Epidermal melanocyte (primary cell): Measurements from ENCODE around the gene MUC4.
"Not testable (repeated sequence)": the region's sequence is repeated elsewhere in the genome, so short reads cannot be mapped to it uniquely, and the experiment has no call there.

ENCODE experiments used
- DNase-seq: peaks from one replicate; pipeline ENCODE4 v3.0.0; 2011; ENCODE audit warnings: low spot score; ENCODE audit not compliant: insufficient read length

MUC4 gene

DNA sequence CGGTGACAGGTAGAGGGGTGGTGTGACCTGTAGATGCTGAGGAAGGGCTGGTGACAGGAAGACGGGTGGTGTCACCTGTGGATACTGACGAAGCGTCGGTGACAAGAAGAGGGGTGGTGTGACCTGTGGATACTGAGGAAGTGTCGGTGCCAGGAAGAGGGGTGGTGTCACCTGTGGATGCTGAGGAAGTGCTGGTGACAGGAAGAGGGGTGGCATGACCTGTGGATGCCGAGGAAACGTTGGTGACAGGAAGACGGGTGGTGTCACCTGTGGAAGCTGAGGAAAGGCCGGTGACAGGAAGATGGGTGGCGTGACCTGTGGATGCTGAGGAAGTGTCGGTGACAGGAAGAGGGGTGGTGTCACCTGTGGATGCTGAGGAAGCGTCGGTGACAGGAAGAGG, 27.7 kb downstream of the MUC4 start:
- DNase-seq = not testable (repeated sequence)

DNA sequence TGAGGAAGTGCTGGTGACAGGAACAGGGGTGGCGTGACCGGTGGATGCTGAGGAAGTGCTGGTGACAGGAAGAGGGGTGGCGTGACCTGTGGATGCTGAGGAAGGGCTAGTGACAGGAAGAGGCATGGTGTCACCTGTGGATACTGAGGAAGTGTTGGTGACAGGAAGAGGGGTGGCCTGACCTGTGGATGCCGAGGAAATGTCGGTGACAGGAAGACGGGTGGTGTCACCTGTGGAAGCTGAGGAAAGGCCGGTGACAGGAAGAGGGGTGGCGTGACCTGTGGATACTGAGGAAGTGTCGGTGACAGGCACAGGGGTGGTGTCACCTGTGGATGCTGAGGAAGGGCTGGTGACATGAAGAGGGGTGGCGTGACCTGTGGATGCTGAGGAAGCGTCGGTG, 30.5 kb downstream of the MUC4 start:
- not testable (repeated sequence) for DNase-seq

DNA sequence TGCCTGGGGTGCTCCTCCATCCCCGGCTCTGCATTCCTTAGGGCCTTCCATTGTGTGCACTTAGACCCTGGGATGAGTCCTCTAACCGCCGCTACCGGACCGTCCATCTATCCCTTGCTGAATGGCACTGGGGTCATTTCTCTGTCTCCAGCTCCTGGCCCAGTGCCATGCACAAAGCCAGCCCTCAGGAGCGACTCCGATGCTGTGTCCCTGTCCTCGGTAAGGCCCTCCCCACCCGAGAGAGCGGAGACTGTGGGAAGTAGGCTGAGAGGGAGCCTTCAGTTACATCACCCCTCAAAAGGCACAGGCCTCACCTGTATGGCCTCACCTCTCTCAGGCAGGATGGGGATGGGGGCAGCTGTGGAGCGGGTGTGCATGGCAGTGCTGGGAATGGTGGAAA, 33.8 kb downstream of the MUC4 start:
- no peak for DNase-seq

DNA sequence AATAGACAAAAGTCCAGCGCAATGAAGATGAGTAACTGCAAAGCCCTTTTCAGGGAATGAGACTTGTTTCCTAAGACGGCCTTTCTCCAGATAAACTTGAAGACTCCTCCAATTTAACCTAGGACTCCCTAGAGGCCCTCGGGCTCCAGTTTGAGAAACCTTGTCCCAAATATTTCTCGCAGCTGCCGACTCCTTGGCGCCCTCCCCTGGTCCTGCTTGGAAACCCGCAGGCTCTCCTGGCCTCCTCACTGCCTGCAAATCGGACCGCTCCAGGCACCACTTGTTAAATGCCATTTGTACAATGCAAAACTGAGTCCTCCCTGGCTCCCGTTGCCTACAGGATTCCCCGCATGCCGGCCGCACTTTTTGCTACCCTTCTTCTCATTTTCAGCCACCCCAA, 36.8 kb downstream of the MUC4 start:
- peak; percentile 11 for DNase-seq

DNA sequence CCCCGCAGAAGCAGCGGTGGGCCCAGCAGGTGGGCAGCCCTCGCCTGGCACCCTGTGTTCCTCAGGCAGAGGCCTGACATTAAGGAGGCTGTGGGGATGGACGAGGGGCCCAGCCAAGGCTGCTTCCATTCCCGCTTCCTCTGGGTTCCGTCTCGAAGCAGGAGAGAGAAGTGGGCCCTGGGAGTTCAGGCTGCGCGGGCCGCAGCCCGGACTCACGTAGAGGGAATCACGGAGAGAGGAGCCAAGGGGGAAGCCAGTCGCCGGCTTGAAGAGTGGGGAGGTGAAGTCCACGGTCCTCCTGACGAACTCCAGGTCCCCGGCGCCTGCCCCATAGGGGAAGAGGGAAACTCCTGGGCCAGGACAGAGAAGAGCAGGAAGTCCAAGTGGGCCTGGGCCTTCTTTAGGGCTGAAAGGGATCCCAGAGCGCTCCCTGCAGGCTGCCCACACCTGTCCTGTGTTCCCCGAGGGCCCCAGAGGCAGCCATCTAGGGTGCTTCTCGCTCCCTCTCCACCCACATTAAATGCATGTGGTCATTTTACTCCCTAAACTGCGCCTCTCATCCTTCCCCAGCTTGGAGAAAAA, 37.7 kb downstream of the MUC4 start:
- peak; percentile 7 for DNase-seq

DNA sequence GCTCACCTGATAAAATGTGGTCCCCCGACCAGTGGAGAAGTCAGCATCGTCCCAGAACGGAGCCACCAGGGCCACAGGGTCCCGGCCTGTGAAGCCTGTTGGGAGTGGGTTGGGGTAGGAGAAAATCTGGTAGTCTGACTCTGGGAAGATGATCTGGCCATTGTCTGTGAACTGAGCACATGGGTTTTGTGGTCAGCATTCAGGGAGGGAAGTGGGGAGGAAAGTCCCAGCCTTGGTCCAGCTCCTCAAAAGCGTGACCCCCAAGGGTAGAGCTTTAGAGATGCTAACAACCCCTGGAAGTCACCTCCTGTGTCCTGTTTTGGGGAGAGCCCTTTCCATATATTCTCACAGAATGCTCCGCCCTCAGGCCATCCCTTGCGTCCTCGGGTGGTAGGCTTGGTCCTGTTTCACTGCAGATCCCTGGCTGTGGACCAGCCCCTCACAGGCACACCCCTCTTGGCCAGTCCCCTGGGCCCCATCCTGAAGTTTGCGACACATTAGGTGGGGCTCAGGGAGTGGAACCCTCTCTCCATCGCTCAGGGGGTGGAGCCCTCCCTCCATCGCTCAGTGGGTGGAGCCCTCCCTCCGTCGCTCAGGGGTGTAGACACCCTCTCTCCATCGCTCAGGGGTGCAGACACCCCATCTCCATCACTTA, 40.0 kb downstream of the MUC4 start:
- no peak for DNase-seq

DNA sequence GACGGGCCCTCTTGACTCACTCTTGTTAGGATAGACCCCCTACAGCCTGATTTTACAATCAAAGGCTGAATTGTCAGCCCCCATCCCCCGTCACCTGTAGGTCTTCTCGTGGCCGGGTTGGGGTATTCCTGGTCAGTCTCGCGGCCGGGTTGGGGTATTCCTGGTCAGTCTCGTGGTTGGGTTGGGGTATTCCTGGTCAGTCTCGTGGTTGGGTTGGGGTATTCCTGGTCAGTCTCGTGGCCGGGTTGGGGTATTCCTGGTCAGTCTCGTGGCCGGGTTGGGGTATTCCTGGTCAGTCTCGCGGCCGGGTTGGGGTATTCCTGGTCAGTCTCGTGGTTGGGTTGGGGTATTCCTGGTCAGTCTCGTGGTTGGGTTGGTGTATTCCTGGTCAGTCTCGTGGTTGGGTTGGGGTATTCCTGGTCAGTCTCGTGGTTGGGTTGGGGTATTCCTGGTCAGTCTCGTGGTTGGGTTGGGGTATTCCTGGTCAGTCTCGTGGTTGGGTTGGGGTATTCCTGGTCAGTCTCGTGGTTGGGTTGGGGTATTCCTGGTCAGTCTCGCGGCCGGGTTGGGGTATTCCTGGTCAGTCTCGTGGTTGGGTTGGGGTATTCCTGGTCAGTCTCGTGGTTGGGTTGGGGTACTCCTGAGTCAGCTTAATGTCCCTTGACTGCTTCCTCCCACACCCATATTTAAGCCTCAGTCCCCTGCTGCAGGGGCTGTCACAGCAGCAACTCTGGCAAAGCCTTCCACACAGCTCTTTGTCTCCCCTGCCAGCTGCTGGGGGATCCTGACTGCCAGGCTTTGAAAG, 40.7 kb downstream of the MUC4 start:
- DNase-seq = peak; percentile 9

DNA sequence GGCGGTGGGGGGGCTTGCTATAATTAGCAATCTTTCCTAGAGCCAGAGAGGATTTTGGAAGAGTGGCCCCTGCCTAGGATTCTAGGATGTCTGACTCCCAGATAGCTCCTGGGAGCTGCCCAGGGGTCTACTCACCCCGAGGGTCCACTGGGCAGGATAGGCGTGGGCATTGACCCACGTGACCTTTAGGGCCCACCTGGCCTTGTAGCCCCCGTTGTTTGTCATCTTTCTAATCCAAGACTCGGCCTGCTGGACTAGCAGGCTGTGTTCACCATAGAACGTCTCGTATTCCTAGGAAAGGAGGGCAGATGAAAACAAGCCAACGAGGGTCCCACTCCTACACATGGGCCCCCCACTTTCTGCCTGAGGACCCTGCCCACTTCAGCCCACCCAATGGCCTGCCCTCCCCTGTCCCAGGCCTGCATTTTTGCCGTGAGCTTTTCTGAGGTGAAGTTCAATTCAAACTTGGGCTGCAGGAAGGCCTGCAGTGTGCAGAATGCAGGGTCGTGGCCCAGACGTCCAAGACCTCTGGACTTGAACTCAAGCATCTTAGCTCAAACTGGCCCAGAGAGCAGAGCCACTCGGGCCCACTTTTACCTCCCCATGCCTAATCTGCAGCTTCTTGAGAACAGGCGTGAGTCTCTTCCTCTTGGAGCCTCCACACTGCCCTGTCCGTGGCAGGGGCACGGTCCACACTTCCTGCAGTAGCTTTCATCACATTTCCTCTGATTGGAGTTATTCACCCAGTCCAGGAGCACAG, 41.5 kb downstream of the MUC4 start:
- DNase-seq = peak; percentile 14

DNA sequence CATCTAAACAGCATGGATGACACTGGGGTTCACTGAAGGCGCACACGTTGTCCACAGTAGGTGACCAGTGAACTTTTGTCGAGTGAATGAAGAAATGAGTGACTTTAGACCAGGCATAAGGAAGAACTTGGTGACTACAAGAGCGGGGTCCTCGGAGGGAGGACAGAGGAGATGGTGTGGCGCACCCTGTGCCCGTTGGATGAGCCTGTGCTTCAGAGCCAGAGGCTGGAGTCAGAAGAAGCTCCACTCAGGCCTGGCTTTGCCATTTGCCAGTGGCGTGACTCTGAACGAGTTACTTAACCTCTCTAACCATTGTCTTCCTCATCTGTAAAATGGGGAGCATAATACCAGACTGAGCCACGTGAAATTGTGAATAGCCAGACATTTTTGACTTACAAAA, 42.2 kb downstream of the MUC4 start:
- no peak for DNase-seq

DNA sequence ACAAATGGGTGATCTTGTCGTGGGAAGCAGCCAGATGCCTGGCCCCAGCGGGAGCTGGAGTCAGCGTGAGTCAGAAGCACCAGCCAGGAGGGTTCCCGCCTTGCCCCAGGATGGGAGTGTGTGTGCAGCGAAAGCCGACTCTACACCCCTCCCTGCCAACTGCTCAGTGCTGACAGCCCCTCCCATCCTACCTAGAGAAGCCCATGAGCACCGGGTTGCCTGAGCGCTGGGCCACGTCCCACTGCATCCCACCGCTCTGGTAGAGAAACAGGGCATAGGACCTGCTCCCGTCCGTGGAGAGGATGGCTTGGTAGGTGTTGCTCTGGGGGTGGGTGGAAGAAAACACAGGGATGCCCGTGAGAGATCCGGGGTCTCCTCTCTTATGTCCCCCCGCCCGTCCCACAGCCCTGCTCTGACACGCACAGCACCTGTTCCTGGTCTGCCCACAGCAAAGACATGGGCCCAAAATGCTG, 42.9 kb downstream of the MUC4 start:
- DNase-seq = peak; percentile 14

DNA sequence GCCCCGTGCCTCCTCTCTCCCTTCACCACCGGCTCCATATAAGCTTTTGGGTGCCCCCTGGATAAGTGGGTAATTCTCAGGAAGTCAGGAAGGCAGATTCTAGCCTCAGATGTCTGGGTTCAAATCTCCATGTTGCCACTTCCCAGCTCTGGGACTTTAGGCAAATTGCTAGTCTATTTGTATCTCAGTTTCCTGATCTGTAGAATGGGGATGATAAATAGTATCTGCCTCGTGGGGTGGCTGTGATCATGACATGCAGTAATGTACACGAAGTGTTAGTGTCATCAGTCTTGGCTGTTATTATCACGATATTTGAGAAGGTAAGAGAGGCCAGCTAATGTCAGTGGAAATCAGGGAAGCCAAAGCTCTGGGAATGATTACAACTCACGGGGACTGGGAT, 43.3 kb downstream of the MUC4 start:
- peak; percentile 11 for DNase-seq

DNA sequence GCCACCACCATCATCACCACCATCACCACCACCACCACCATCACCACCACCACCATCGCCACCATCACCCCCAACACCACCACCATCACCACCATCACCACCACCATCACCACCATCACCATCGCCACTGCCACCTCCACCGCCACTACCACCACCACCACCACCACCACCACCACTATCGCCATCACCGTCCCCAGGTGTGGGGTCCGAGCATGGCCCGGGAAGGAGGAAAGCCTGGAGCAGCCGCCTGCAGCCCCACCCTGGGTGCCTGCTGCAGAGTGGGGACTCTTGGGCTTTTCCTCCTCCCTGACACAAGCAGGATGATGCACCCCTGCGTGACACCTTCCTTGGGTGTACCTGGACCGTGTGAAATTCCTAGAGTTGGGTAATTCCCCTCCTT, 43.9 kb downstream of the MUC4 start:
- DNase-seq = peak; percentile 11

DNA sequence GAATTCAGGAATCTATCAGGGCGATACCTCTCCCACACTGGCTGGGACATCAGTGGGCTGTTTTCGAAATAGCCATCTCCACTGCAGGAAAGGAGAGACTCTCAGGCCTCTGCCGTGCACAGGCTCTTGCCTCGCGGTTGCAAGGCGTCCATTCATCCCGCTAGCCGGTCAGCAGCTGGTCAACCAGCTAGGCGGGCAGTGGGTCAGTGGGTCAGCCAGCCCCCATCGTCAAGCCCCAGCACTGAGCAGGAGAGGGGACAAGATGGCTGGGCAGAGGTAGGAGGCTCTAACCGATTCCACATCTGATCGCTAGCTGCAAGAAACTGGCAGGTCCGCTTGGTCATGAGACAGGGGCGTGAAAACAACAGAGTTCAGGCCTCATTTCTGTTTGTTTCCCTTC, 45.1 kb downstream of the MUC4 start:
- peak; percentile 12 for DNase-seq

DNA sequence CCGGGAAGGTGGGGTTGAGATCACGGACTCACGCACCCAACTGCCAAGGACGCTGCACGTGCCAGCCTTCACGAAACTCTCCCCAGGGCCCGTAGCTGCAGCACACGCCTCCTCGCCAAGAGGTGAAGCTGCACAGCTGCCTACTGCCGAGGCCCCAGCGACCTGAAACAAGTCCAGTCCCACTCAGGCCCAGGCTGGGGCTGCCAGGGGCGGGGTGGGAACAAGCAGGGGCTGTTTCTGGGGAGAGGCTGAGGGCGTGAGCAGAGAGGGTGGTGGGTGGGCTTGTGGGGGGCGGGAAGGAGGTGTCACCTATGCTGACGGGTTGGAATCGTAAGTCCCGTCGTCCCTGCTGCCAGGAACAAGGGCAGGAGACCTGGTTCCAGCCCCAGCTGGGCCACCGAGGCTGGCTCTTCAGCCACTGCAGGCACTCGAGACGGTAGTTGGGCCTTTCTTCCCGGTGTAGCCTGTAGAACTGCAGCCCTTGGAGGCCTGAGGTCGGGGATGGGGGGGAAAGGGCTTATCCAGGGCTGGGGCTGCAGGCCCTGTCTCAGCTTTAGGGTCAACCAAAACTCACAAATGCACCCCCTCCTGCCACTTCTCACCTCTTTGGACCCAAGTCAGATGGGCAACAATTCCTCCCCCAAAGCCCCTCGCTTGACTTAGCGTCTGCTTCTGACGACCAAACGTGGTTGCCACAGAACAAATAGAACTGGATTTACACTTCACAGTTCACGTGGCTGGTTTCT, 46.6 kb downstream of the MUC4 start:
- DNase-seq = peak; percentile 15

DNA sequence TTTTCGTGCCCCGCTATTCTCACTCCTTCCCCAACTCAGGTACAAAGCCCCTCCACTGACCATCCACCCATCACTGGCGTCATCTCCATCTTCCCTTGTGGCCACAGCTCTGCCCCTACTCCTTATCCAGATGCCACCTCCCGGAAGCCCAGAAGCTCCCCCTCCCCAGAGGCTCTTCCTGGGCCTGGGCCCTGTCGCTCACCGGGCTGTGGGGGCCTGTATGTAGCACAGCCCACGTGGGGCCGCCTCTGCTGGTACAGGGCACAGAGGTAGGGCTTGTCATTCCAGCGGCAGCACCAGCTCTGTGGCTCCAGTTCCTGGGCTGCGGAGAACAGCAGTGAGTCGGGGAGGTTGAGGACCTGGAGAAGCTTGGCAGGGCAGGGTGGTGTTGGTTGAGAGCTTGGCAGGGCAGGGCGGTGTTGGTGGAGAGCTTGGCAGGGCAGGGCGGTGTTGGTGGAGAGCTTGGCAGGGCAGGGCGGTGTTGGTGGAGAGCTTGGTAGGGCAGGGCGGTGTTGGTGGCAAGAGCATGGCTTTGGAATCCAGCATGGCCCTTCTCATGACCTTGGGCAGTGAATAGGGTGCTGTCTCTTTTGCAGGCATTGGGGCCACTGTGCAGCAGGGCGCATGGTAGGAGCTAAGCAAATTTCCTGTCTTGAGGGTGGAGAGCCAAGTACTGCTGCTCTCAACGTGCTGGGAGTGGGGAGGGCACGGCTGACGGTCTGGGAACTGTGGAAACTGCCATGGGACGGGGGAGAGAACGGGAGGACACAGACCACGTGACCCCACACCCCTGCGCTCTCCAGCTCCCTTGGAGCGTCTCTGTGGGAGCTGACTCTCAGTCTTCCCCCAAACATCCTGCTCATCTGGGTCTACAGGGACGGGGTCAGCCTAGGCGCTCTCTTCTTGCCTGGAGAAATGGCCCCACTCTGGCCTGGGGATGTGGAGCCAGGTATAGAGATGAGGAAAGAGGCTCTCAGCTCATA, 47.6 kb downstream of the MUC4 start:
- peak; percentile 6 for DNase-seq

DNA sequence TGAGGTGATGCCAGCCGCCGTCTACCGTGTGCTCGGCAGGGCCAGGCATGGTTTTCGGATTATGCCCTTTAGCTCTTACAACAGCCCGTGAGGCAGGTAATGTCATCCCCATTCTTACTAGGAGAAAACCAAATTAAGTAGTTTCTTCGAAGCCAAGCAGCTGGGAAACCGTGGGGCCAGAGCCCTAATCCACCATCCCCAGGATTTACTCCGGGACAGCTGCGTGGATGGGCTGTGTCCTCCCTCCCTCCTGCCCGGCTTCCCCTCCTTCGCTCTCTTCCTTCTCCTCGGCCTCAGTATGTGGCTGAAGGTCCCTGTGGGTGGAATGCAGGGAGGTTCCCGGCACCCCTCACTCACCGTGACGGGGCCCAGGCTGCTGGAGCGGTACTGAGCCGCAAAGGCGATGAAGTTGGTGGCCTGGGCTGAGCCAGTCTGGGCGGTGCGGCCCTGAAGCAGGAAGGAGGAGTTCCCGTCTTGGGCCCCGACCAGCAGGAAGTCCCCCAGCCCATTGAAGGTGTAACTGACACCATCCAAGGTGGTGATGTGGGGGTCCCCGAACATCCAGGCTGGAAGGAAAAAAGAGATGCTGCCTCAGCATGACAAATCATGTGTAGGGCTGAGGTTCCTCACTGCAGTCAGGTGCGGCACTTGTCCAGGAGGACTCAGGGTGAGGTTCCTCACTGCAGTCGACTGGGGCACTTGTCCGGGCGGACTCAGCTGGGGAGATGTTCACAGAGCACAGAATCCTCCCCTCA, 48.5 kb downstream of the MUC4 start:
- peak; percentile 10 for DNase-seq

DNA sequence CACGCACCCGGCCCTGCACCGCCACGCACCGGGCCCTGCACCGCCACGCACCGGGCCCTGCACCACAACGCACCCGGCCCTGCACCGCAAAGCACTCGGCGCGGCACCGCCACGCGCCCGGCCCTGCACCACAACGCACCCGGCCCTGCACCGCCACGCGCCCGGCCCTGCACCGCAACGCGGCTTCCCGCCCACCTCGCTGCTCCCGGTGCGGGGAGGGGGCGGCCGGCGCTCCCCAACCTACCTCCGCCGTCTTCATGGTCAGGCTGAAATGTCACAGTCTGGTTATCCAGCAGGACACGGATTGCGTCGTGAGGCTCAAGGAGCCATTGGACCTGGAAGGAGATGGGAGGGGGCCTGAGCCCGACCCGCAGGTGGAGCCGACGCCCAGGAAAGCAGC, 49.1 kb downstream of the MUC4 start:
- DNase-seq = peak; percentile 4

DNA sequence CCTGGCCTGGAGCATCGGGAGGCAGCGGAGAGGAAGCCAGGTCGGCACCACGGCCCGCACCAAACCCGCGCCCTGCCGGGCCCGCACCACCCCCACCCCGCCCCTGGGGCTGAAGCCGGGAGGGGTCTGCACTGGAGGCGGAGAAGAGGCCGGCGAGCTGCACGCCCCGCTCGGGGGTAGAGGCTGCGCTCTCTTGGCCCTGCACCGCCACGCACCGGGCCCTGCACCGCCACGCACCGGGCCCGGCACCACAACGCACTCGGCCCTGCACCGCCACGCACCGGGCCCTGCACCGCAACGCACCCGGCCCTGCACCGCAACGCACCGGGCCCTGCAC, 49.5 kb downstream of the MUC4 start:
- DNase-seq = peak; percentile 9

DNA sequence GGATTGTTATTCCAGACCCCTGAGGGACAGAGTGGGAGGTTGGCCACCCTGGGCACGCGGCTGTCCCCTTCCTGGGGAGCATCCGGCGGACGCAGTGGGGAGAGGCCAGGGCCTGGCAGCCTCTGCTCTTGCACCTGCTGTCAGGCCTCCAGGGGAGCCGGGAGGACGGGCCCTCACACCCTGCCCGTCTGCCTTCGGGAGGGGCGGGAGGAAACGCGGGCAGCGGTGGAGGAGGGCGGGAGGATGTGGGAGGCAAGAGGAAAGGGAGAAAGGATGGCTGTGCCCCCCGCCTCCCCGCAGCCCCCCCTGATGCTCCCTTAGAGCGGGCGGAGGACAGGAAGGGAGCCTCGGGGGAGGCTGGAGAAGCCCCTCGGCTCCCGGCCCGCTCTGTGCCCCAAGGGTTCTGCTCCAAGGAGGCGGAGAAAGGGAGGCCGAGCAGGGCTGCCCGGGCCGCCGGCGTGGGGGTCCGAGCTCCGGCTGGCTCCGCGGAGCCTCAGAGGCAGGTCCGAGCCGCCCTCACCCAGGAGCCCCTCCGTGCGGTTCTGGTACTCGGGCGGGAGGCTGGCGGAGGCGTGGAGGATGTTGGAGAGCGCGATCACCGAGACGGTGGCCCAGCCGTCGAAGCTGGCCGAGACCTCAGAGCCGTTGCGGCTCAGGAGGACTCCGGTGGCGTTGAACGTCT, 50.0 kb downstream of the MUC4 start:
- DNase-seq = peak; percentile 13
